Measurements from ENCODE around the gene SNCG.

- no peak for TF ChIP-seq ZBTB21 (CRISPR knock-in tag; IDR thresholded peaks at IDR 0.05; ENCODE audit: borderline replicate concordance)
- no peak for TF ChIP-seq ESRRA (CRISPR knock-in tag; IDR thresholded peaks at IDR 0.05; ENCODE audit: borderline replicate concordance)
- TF ChIP-seq NFYB (CRISPR knock-in tag; conservative IDR thresholded peaks at IDR 0.05; ENCODE audit: low read depth) = no peak
- TF ChIP-seq FOXJ3 (CRISPR knock-in tag; IDR thresholded peaks at IDR 0.05; ENCODE audit: borderline replicate concordance) = no peak
- no peak for TF ChIP-seq ZNF232 (CRISPR knock-in tag; IDR thresholded peaks at IDR 0.05)
- TF ChIP-seq CTCF (IDR thresholded peaks at IDR 0.05) = no peak
- TF ChIP-seq CREB1 (CRISPR knock-in tag; IDR thresholded peaks at IDR 0.05) = no peak
- no peak for TF ChIP-seq ATF2 (CRISPR knock-in tag; IDR thresholded peaks at IDR 0.05; ENCODE audit: borderline replicate concordance, low read depth)
- TF ChIP-seq KAT7 (CRISPR knock-in tag; IDR thresholded peaks at IDR 0.05; ENCODE audit: borderline replicate concordance) = no peak
- TF ChIP-seq NR3C1 (CRISPR knock-in tag; conservative IDR thresholded peaks at IDR 0.05; ENCODE audit: low read depth) = no peak
- no peak for TF ChIP-seq AFF4 (CRISPR knock-in tag; IDR thresholded peaks at IDR 0.05; ENCODE audit: borderline replicate concordance)
- no peak for TF ChIP-seq GABPB1 (CRISPR knock-in tag; IDR thresholded peaks at IDR 0.05)
- no peak for TF ChIP-seq PREB (CRISPR knock-in tag; IDR thresholded peaks at IDR 0.05; ENCODE audit: borderline replicate concordance)
- TF ChIP-seq ATF6 (CRISPR knock-in tag; IDR thresholded peaks at IDR 0.05) = no peak
These were observed 17.7 kb upstream of the SNCG start for GRCh38 chr10:86940677-86941076.

Measured in WTC11 (cell line).